Measurements from ENCODE around the gene AHCTF1.
"Not testable (repeated sequence)": the region's sequence is repeated elsewhere in the genome, so short reads cannot be mapped to it uniquely, and the experiment has no call there.

The AHCTF1 gene

GRCh38 chr1:246891105-246891504 is 40.6 kb downstream of the AHCTF1 start:
- H3K14ac ChIP-seq (ENCODE audit: low read length in 2 of 2), result no peak overlapping the region
- no peak for DNase-seq
- no peak overlapping the region for H4K91ac ChIP-seq (ENCODE audit: low read length)
- H3K9ac ChIP-seq (ENCODE audit: low read length), result no peak overlapping the region
- H2BK120ac ChIP-seq (ENCODE audit: low read depth, low read length), result no peak overlapping the region
- no peak overlapping the region for H3K4me2 ChIP-seq (ENCODE audit: low read length, poor library complexity, severe bottlenecking)
- no peaks in the 10 kb centered on the region for H3K9me3 ChIP-seq (ENCODE audit: control insufficient read depth, low read length)
- H3K4ac ChIP-seq (ENCODE audit: low read depth in 1 of 2, low read length in 2 of 2), result no peak overlapping the region
- peaks cover 16 to 94% of the 10 kb centered on the region in 2 experiments for H3K36me3 ChIP-seq (ENCODE audit: control insufficient read depth in 1 of 2, insufficient read depth in 2 of 2, low read depth in 1 of 2, low read length in 2 of 2)
- H3K27ac ChIP-seq (ENCODE audit: low read length, poor library complexity, severe bottlenecking), result no peak overlapping the region
- H2BK15ac ChIP-seq (ENCODE audit: low read depth, poor library complexity, severe bottlenecking), result no peak overlapping the region
- no peak overlapping the region for H3K4me3 ChIP-seq (ENCODE audit: insufficient read depth in 1 of 2, low read depth in 1 of 2, low read length in 2 of 2)
- no peaks in the 10 kb centered on the region for H3K4me1 ChIP-seq (ENCODE audit: control insufficient read depth, insufficient read depth, low read depth, low read length)
- H3K18ac ChIP-seq (ENCODE audit: low read depth in 1 of 2, low read length in 2 of 2), result no peak overlapping the region
- no peak overlapping the region for H2AK5ac ChIP-seq (ENCODE audit: low read length, severe bottlenecking)
- H3K79me1 ChIP-seq (replicated peaks; ENCODE audit: low read length, poor library complexity, severe bottlenecking), result peaks cover 10% of the 10 kb centered on the region
- H2BK12ac ChIP-seq (ENCODE audit: low read length in 2 of 2), result no peak overlapping the region
- no peak overlapping the region for H3K23ac ChIP-seq (ENCODE audit: low read length in 2 of 2)
- H2BK5ac ChIP-seq (ENCODE audit: low read depth, low read length, poor library complexity, severe bottlenecking), result no peak overlapping the region
- H2AFZ ChIP-seq (ENCODE audit: low read depth, low read length), result no peak overlapping the region
- no peak overlapping the region for H4K8ac ChIP-seq (ENCODE audit: low read length)
- no peaks in the 10 kb centered on the region for H3K27me3 ChIP-seq (ENCODE audit: control insufficient read depth in 1 of 2, insufficient read depth in 1 of 2, low read length in 2 of 2)

- Histone ChIP-seq H3K4me1 (ENCODE audit: control insufficient read depth, insufficient read depth, low read depth, low read length) (no peaks in the 10 kb centered on the region), H3K4me3 (ENCODE audit: insufficient read depth in 1 of 2, low read depth in 1 of 2, low read length in 2 of 2) (no peak overlapping the region)
- 93% methylated on average over 2 of the region's 2 CpGs for WGBS
These were observed 43.2 kb downstream of the AHCTF1 start for GRCh38 chr1:246888522-246888921.

GRCh38 chr1:246885389-246885788 is 46.4 kb downstream of the AHCTF1 start:
- H2AK5ac ChIP-seq (ENCODE audit: low read length, severe bottlenecking); H3K4me1 ChIP-seq (ENCODE audit: control insufficient read depth, insufficient read depth, low read depth, low read length); H3K9me3 ChIP-seq (ENCODE audit: control insufficient read depth, low read length); H3K23ac ChIP-seq (ENCODE audit: low read length in 2 of 2); DNase-seq; H3K4me2 ChIP-seq (ENCODE audit: low read length, poor library complexity, severe bottlenecking); H3K4ac ChIP-seq (ENCODE audit: low read depth in 1 of 2, low read length in 2 of 2); H3K79me1 ChIP-seq (replicated peaks; ENCODE audit: low read length, poor library complexity, severe bottlenecking); H3K27me3 ChIP-seq (ENCODE audit: control insufficient read depth in 1 of 2, insufficient read depth in 1 of 2, low read length in 2 of 2); H3K4me3 ChIP-seq (ENCODE audit: insufficient read depth in 1 of 2, low read depth in 1 of 2, low read length in 2 of 2); H4K91ac ChIP-seq (ENCODE audit: low read length); H2AFZ ChIP-seq (ENCODE audit: low read depth, low read length); H3K18ac ChIP-seq (ENCODE audit: low read depth in 1 of 2, low read length in 2 of 2); H2BK120ac ChIP-seq (ENCODE audit: low read depth, low read length); H2BK12ac ChIP-seq (ENCODE audit: low read length in 2 of 2); H2BK5ac ChIP-seq (ENCODE audit: low read depth, low read length, poor library complexity, severe bottlenecking); H2BK15ac ChIP-seq (ENCODE audit: low read depth, poor library complexity, severe bottlenecking); H3K9ac ChIP-seq (ENCODE audit: low read length); H3K14ac ChIP-seq (ENCODE audit: low read length in 2 of 2); H4K8ac ChIP-seq (ENCODE audit: low read length); H3K27ac ChIP-seq (ENCODE audit: low read length, poor library complexity, severe bottlenecking): not testable (repeated sequence)
- H3K36me3 ChIP-seq (ENCODE audit: control insufficient read depth in 1 of 2, insufficient read depth in 2 of 2, low read depth in 1 of 2, low read length in 2 of 2), result peaks cover 6 to 85% of the 10 kb centered on the region in 2 experiments
- 100% methylated on average over 2 of the region's 5 CpGs for WGBS

More at GRCh38 chr1:246888522-246888921, 43.2 kb downstream of the AHCTF1 start:
- Histone ChIP-seq H3K36me3 (ENCODE audit: control insufficient read depth in 1 of 2, insufficient read depth in 2 of 2, low read depth in 1 of 2, low read length in 2 of 2) (peaks cover 9 to 94% of the 10 kb centered on the region in 2 experiments), H2BK120ac (ENCODE audit: low read depth, low read length) (no peak overlapping the region), H3K9me3 (ENCODE audit: control insufficient read depth, low read length) (no peaks in the 10 kb centered on the region), H2BK5ac (ENCODE audit: low read depth, low read length, poor library complexity, severe bottlenecking) (no peak overlapping the region), H3K27me3 (ENCODE audit: control insufficient read depth in 1 of 2, insufficient read depth in 1 of 2, low read length in 2 of 2) (no peaks in the 10 kb centered on the region), H4K8ac (ENCODE audit: low read length) (no peak overlapping the region), H3K14ac (ENCODE audit: low read length in 2 of 2) (no peak overlapping the region), H3K23ac (ENCODE audit: low read length in 2 of 2) (no peak overlapping the region), H3K4ac (ENCODE audit: low read depth in 1 of 2, low read length in 2 of 2) (no peak overlapping the region), H4K91ac (ENCODE audit: low read length) (peak overlapping the region; percentile 27), H3K27ac (ENCODE audit: low read length, poor library complexity, severe bottlenecking) (no peak overlapping the region), H3K9ac (ENCODE audit: low read length) (no peak overlapping the region), H3K4me2 (ENCODE audit: low read length, poor library complexity, severe bottlenecking) (no peak overlapping the region), H2BK15ac (ENCODE audit: low read depth, poor library complexity, severe bottlenecking) (no peak overlapping the region), H2AFZ (ENCODE audit: low read depth, low read length) (no peak overlapping the region), H2AK5ac (ENCODE audit: low read length, severe bottlenecking) (no peak overlapping the region), H3K79me1 (replicated peaks; ENCODE audit: low read length, poor library complexity, severe bottlenecking) (peaks cover 9% of the 10 kb centered on the region), H2BK12ac (ENCODE audit: low read length in 2 of 2) (no peak overlapping the region), H3K18ac (ENCODE audit: low read depth in 1 of 2, low read length in 2 of 2) (no peak overlapping the region)
- no peak for DNase-seq

DNA sequence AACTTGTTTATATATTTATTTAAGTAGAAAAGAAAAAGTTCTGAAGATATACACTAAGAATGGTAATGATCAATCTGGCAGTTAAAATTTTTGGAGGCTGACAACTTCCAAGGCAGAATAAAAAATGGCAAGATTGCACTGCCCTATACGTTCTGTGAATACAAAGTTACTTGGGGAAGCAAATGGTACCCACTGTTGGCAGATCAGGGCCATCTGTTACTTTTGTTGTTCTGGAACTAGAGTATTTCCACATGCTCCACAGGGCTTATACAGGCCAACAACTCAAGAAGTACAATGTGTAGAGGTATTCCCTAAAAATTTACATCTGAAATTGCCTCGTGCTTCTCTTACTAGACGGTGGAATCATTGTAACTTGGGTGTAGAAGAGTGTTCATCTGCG is 53.2 kb downstream of the AHCTF1 start:
- Histone ChIP-seq H2AFZ (ENCODE audit: low read depth, low read length) (no peak overlapping the region), H3K36me3 (ENCODE audit: control insufficient read depth in 1 of 2, insufficient read depth in 2 of 2, low read depth in 1 of 2, low read length in 2 of 2) (peaks cover 3 to 64% of the 10 kb centered on the region in 2 experiments), H2BK5ac (ENCODE audit: low read depth, low read length, poor library complexity, severe bottlenecking) (no peak overlapping the region), H3K9me3 (ENCODE audit: control insufficient read depth, low read length) (no peaks in the 10 kb centered on the region), H2BK120ac (ENCODE audit: low read depth, low read length) (no peak overlapping the region), H3K4me3 (ENCODE audit: insufficient read depth in 1 of 2, low read depth in 1 of 2, low read length in 2 of 2) (no peak overlapping the region), H2BK12ac (ENCODE audit: low read length in 2 of 2) (no peak overlapping the region), H3K9ac (ENCODE audit: low read length) (no peak overlapping the region), H3K4me1 (ENCODE audit: control insufficient read depth, insufficient read depth, low read depth, low read length) (peaks cover 2% of the 10 kb centered on the region), H3K4ac (ENCODE audit: low read depth in 1 of 2, low read length in 2 of 2) (no peak overlapping the region), H4K8ac (ENCODE audit: low read length) (no peak overlapping the region), H3K14ac (ENCODE audit: low read length in 2 of 2) (no peak overlapping the region), H4K91ac (ENCODE audit: low read length) (no peak overlapping the region), H3K27me3 (ENCODE audit: control insufficient read depth in 1 of 2, insufficient read depth in 1 of 2, low read length in 2 of 2) (no peaks in the 10 kb centered on the region), H3K23ac (ENCODE audit: low read length in 2 of 2) (no peak overlapping the region), H3K4me2 (ENCODE audit: low read length, poor library complexity, severe bottlenecking) (no peak overlapping the region), H3K79me1 (replicated peaks; ENCODE audit: low read length, poor library complexity, severe bottlenecking) (peaks cover 22% of the 10 kb centered on the region), H3K27ac (ENCODE audit: low read length, poor library complexity, severe bottlenecking) (no peak overlapping the region), H2AK5ac (ENCODE audit: low read length, severe bottlenecking) (no peak overlapping the region), H2BK15ac (ENCODE audit: low read depth, poor library complexity, severe bottlenecking) (no peak overlapping the region), H3K18ac (ENCODE audit: low read depth in 1 of 2, low read length in 2 of 2) (no peak overlapping the region)
- no peak for DNase-seq
- WGBS, result 100% methylated on average over 1 of the region's 4 CpGs
